Stimulated activated CD8-positive, alpha-beta memory T cell treated with anti-CD3 and anti-CD28 coated beads, Interleukin-2, amount 100 ng/mL, for 48 hours (primary cell): ENCODE results near the gene TBX20.
"Not testable (repeated sequence)": the region's sequence is repeated elsewhere in the genome, so short reads cannot be mapped to it uniquely, and the experiment has no call there.

Experiments
- DNase-seq, 2 donors: peaks; one replicate each; pipeline ENCODE4 v3.0.0-alpha.2; 2020; ENCODE audit warnings: low read depth in 2 of 2

The TBX20 gene

DNA sequence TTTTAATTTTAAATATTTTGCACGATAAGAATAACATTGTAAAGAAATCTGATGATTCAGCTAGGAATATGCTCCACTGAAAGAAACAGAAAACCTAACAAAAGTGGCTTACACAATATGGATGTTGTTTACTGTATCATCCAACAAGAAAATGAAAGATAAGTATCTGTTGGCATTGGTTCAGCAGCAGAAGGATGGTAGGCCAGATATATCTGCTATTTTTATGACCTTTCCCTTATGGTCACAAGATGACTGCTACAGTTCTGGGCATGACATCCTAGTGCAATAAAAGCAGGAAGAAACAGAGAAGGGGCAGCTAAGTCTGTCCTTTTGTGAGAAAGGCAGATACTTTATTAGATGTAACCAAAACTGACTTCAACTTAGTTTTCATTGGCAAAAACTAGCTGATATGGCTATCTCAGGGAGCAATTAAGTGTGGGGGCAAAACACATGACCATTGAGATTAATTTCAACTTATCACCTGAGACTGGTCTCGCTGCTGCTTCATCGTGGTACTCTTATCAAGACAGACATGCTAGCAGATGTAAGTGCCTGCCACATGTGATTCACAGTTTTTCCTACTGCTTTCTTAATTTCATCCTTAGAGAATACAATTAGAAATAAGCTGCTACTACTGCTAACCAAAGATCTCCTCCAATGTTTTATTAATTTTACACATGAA, 92.7 kb downstream of the TBX20 start:
- DNase-seq, result not testable (repeated sequence)
